A673 (cell line): Measurements from ENCODE around the gene C2CD3. TPM values are rescaled to one million over a fixed set of nuclear protein-coding genes. Genes with fewer than 3 reads are reported as not detected.

Experiments
- BruUV-seq: library from RNA; stranded (reverse); fragments of 400-500 nt; replicated peaks from 2 replicates; lab custom pipeline; 2021; lab: Mats Ljungman, UMichigan
- CTCF ChIA-PET: fragments of 300-600 bp; sonication (Branson Sonifier 250); formaldehyde crosslinking; loops from one replicate; lab custom pipeline; 2022; ENCODE audit warnings: antibody characterized with exemption; lab: Charles Lee
- POLR2A ChIA-PET: fragments of 300-600 bp; sonication (Branson Sonifier 250); formaldehyde crosslinking; loops from one replicate; lab custom pipeline; 2022; ENCODE audit warnings: antibody characterized with exemption; ENCODE audit not compliant: low non-redundant PET; lab: Charles Lee
- DNase-seq: peaks from one replicate; pipeline ENCODE4 v3.0.0-alpha.2; 2015; ENCODE audit warnings: low spot score
- H3K27ac ChIP-seq: fragments of 200-600 bp; sonication (generic); 2 replicates; pipeline ENCODE4 v1.5.1; 2016; ENCODE audit warnings: mixed run types, low read depth, mild to moderate bottlenecking, mixed read lengths, antibody characterized with exemption, low read length; ENCODE audit not compliant: poor library complexity, severe bottlenecking
- H3K27me3 ChIP-seq: fragments of 200-600 bp; sonication (generic); replicated peaks from 2 replicates; pipeline ENCODE4 v1.6.1; 2017; ENCODE audit warnings: mixed run types, low read depth, mild to moderate bottlenecking, mixed read lengths, antibody characterized with exemption, low read length; ENCODE audit not compliant: insufficient read depth, poor library complexity
- H3K36me3 ChIP-seq: fragments of 200-600 bp; sonication (generic); 2 replicates; pipeline ENCODE4 v1.6.1; 2016; ENCODE audit warnings: mixed run types, mild to moderate bottlenecking, mixed read lengths, antibody characterized with exemption, low read length; ENCODE audit not compliant: insufficient read depth, poor library complexity, severe bottlenecking
- H3K4me1 ChIP-seq: fragments of 200-600 bp; sonication (generic); 2 replicates; pipeline ENCODE4 v1.6.1; 2017; ENCODE audit warnings: mixed run types, mild to moderate bottlenecking, mixed read lengths, antibody characterized with exemption, low read length; ENCODE audit not compliant: insufficient read depth, poor library complexity, severe bottlenecking
- H3K4me3 ChIP-seq: fragments of 200-600 bp; sonication (generic); 2 replicates; pipeline ENCODE4 v1.5.1; 2016; ENCODE audit warnings: low read depth, mixed run types, mild to moderate bottlenecking, mixed read lengths, low read length; ENCODE audit not compliant: poor library complexity, severe bottlenecking
- H3K9me3 ChIP-seq: fragments of 200-600 bp; sonication (generic); 2 replicates; pipeline ENCODE4 v1.6.1; 2016; ENCODE audit warnings: mixed run types, low read depth, mild to moderate bottlenecking, mixed read lengths, antibody characterized with exemption, low read length; ENCODE audit not compliant: poor library complexity, severe bottlenecking
- EZH2 ChIP-seq: fragments of 200-600 bp; sonication (generic); IDR thresholded peaks from 2 replicates; pipeline ENCODE4 v1.6.1; 2017; ENCODE audit warnings: borderline replicate concordance, low read depth, mild to moderate bottlenecking, mixed read lengths, antibody characterized with exemption, low read length; ENCODE audit not compliant: poor library complexity, severe bottlenecking
- intact Hi-C: fragments of 100-400 bp; cut with micrococcal nuclease; formaldehyde crosslinking; loops from one replicate; pipeline ENCODE4 v1.10.0; 2022; ENCODE audit not compliant: unreplicated experiment
- total RNA-seq: library from RNA; stranded (reverse); gene quantifications from 2 replicates; pipeline ENCODE4 v1.2.3, GENCODE V29; 2021
- TF ChIP-seq, protein P1 (sequence below): fragments of 300-800, 200-600 bp; sonication (generic); conservative IDR thresholded peaks from 2 replicates; pipeline ENCODE4 v1.5.1; 2017; ENCODE audit warnings: low read depth, mild to moderate bottlenecking, antibody characterized with exemption, low read length, moderate library complexity, mixed read lengths

Gene C2CD3
- total RNA-seq, 1 experiment from 2014 or later: 49.1 TPM

DNA sequence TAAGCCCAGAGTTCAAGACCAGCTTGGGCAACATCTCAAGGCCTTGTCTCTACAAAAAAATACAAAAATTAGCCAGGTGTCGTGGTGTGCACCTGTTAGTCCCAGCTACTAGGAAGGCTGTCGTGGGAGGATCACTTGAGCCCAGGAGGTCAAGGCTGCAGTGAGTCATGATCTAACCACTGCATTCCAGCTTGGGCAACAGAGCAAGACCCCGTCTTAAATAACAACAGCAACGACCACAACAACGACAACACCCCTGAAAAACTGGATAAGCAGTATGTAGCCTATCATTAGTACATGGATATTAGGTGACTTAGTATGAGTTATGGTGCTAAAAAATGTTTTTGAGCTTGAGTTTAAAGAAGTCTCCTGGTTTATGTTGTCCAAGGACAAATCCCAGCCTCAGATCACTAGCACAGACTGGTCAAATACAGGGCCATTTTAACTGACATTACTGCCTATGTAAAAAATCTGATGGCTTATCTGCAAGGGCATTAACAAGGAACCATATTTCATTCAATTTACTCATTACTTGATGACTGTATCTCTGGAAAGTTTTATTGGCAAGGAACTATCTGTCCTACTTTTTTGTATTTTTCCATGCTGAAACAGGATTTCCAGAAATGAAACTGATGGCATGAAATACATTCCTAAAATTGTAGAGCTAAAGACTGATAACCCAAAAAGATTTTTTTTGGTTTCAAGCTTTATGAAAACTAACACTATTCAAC is 23.4 kb downstream of the C2CD3 start:
- DNase-seq: no peak
- POLR2A ChIA-PET: no interaction called here

DNA sequence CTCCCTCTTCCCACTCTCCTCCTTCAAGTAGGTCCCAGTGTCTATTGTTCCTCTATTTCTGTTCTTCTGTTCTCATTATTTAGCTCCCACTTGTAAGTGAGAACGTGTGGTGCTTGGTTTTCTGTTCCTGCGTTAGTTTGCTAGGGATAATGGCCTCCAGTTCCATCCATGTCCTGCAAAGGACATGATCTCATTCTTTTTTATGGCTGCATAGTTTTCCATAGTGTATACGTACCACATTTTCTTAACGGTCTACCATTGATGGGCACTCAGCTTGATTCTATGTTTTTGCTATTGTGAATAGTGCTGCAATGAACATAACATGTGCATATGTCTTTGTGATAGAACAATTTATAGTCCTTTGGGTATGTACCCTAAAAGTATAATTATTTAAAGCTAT is 26.2 kb downstream of the C2CD3 start:
- CTCF ChIA-PET: no interaction called here
- DNase-seq: no peak

More for the DNA sequence above, 23.4 kb downstream of the C2CD3 start:
- no TSS peak for BruUV-seq
- Histone ChIP-seq H3K9me3 (no peaks in the 10 kb centered on the region), H3K36me3 (no peaks in the 10 kb centered on the region), H3K4me1 (peaks cover 3% of the 10 kb centered on the region), H3K4me3 (no peak overlapping the region), H3K27me3 (no peaks in the 10 kb centered on the region), H3K27ac (no peak overlapping the region)
- CTCF ChIA-PET: no interaction called here
- intact Hi-C loops: no loop called here
- TF ChIP-seq EZH2: no peak
- TF ChIP-seq, protein P1, sequence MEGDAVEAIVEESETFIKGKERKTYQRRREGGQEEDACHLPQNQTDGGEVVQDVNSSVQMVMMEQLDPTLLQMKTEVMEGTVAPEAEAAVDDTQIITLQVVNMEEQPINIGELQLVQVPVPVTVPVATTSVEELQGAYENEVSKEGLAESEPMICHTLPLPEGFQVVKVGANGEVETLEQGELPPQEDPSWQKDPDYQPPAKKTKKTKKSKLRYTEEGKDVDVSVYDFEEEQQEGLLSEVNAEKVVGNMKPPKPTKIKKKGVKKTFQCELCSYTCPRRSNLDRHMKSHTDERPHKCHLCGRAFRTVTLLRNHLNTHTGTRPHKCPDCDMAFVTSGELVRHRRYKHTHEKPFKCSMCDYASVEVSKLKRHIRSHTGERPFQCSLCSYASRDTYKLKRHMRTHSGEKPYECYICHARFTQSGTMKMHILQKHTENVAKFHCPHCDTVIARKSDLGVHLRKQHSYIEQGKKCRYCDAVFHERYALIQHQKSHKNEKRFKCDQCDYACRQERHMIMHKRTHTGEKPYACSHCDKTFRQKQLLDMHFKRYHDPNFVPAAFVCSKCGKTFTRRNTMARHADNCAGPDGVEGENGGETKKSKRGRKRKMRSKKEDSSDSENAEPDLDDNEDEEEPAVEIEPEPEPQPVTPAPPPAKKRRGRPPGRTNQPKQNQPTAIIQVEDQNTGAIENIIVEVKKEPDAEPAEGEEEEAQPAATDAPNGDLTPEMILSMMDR: no peak

DNA sequence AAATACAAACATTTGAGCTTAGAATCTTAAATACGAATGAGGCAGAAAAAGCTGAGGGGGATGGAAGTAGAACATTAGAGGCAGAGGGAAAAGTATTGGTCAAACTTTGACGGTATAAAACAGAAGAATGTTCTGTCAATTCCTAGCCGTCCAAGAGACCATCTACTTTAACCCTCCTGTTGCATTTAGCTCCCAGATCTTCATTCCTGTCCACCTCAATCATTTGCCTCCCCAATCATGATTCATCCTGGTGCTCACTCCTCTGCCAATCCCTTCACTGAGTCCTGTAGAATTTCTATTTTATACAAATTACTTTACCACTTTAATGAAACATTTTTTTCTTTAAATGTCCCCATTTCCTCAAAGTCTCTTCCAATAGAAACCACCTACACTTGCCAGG is 28.2 kb downstream of the C2CD3 start:
- peaks cover 20% of the 10 kb centered on the region for H3K4me1 ChIP-seq
- no TSS peak for BruUV-seq
- peaks cover 3% of the 10 kb centered on the region for H3K36me3 ChIP-seq
- no peak for DNase-seq
- intact Hi-C loops: no loop called here
- no peaks in the 10 kb centered on the region for H3K27me3 ChIP-seq
- POLR2A ChIA-PET: no interaction called here
- H3K27ac ChIP-seq: no peak overlapping the region
- H3K9me3 ChIP-seq: no peaks in the 10 kb centered on the region
- TF ChIP-seq EZH2: no peak
- TF ChIP-seq, protein P1: no peak
- no peak overlapping the region for H3K4me3 ChIP-seq
- CTCF ChIA-PET: no interaction called here

More for the DNA sequence above, 26.2 kb downstream of the C2CD3 start:
- peaks cover 7% of the 10 kb centered on the region for H3K4me1 ChIP-seq
- H3K27ac ChIP-seq: no peak overlapping the region
- no peaks in the 10 kb centered on the region for H3K36me3 ChIP-seq
- no TSS peak for BruUV-seq
- H3K9me3 ChIP-seq: no peaks in the 10 kb centered on the region
- POLR2A ChIA-PET: no interaction called here
- intact Hi-C loops: no loop called here
- no peaks in the 10 kb centered on the region for H3K27me3 ChIP-seq
- H3K4me3 ChIP-seq: no peak overlapping the region
- TF ChIP-seq, protein P1: no peak
- TF ChIP-seq EZH2: no peak
